Left ventricle myocardium inferior (tissue), 1 donor: ENCODE measurements around the gene PPFIA4. TPM values are rescaled to one million over a fixed set of nuclear protein-coding genes. Genes with fewer than 3 reads are reported as not detected.
A peak's percentile ranks its signal among the peaks of the same experiment; 100 is the strongest.

Experiments
- DNase-seq: peaks from one replicate; pipeline ENCODE4 v3.0.0-alpha.2; 2020
- H3K27ac ChIP-seq: fragments of 200-600 bp; replicated peaks from 2 replicates; pipeline ENCODE4 v1.8.0; 2021
- H3K27me3 ChIP-seq: fragments of 200-600 bp; 2 replicates; pipeline ENCODE4 v1.8.0; 2021; ENCODE audit warnings: low read depth
- H3K36me3 ChIP-seq: fragments of 200-600 bp; 2 replicates; pipeline ENCODE4 v1.8.0; 2021
- H3K4me1 ChIP-seq: fragments of 200-600 bp; 2 replicates; pipeline ENCODE4 v1.8.0; 2021
- H3K4me3 ChIP-seq: fragments of 200-600 bp; 2 replicates; pipeline ENCODE4 v1.8.0; 2021; ENCODE audit warnings: mild to moderate bottlenecking, moderate library complexity
- H3K9me3 ChIP-seq: fragments of 200-600 bp; replicated peaks from 2 replicates; pipeline ENCODE4 v1.8.0; 2021
- CTCF ChIP-seq: fragments of 200-600 bp; IDR thresholded peaks from 2 replicates; pipeline ENCODE4 v1.8.0; 2021; ENCODE audit warnings: antibody characterized with exemption, mild to moderate bottlenecking, borderline replicate concordance
- intact Hi-C: fragments of 100-400 bp; cut with micrococcal nuclease; formaldehyde crosslinking; loops from one replicate; pipeline ENCODE4 v1.11.0; 2022
- total RNA-seq: library from RNA; stranded (reverse); fragmentation: NEBNext Ultra II Directional; extraction: Animal tissue kit (Norgen Biotek cat#: 25700); gene quantifications from one replicate; pipeline ENCODE4 v1.2.1, GENCODE V29; 2021
- donor health status: DM: no; HTN: yes; CAD: no; lungs with severe emphysema.

PPFIA4 gene
- total RNA-seq, 1 donor from 2014 or later: 24.8 TPM

GRCh38 chr1:203074610-203075009 lies 48.3 kb downstream of the PPFIA4 start:
- peaks cover 34% of the 10 kb centered on the region for H3K4me1 ChIP-seq
- intact Hi-C loops: no loop called here

GRCh38 chr1:203075236-203076030 lies 49.1 kb downstream of the PPFIA4 start:
- intact Hi-C loops: no loop called here
- Histone ChIP-seq H3K4me1 (peaks cover 26% of the 10 kb centered on the region), H3K9me3 (no peaks in the 10 kb centered on the region), H3K4me3 (peak overlapping the region; percentile 57), H3K36me3 (peaks cover 9% of the 10 kb centered on the region), H3K27me3 (peaks cover 25% of the 10 kb centered on the region), H3K27ac (no peak overlapping the region)
- TF ChIP-seq CTCF: no peak
- DNase-seq: no peak

More at GRCh38 chr1:203074610-203075009, 48.3 kb downstream of the PPFIA4 start:
- Histone ChIP-seq H3K27me3 (peaks cover 25% of the 10 kb centered on the region), H3K36me3 (peaks cover 9% of the 10 kb centered on the region), H3K9me3 (no peaks in the 10 kb centered on the region), H3K27ac (no peak overlapping the region), H3K4me3 (no peak overlapping the region)
- no peak for DNase-seq
- TF ChIP-seq CTCF: no peak

- intact Hi-C loops: no loop called here
- peak overlapping the region; percentile 57 for H3K4me3 ChIP-seq
- peaks cover 26% of the 10 kb centered on the region for H3K4me1 ChIP-seq
- no peak overlapping the region for H3K27ac ChIP-seq
- H3K27me3 ChIP-seq: peaks cover 25% of the 10 kb centered on the region
- no peak for DNase-seq
- no peak for TF ChIP-seq CTCF
- no peaks in the 10 kb centered on the region for H3K9me3 ChIP-seq
- peaks cover 9% of the 10 kb centered on the region for H3K36me3 ChIP-seq
These were observed 49.8 kb downstream of the PPFIA4 start for GRCh38 chr1:203076031-203076511.

- Histone ChIP-seq H3K27me3 (peaks cover 25% of the 10 kb centered on the region), H3K4me1 (peaks cover 26% of the 10 kb centered on the region), H3K36me3 (no peaks in the 10 kb centered on the region), H3K9me3 (no peaks in the 10 kb centered on the region), H3K4me3 (no peak overlapping the region), H3K27ac (no peak overlapping the region)
- DNase-seq: no peak
- intact Hi-C loops: no loop called here
- TF ChIP-seq CTCF: no peak
These were observed 51.1 kb downstream of the PPFIA4 start for GRCh38 chr1:203077367-203077766.

GRCh38 chr1:203077956-203078355 lies 51.7 kb downstream of the PPFIA4 start:
- Histone ChIP-seq H3K27me3 (peaks cover 25% of the 10 kb centered on the region), H3K4me3 (no peak overlapping the region), H3K9me3 (no peaks in the 10 kb centered on the region), H3K36me3 (no peaks in the 10 kb centered on the region), H3K4me1 (peaks cover 25% of the 10 kb centered on the region), H3K27ac (no peak overlapping the region)
- TF ChIP-seq CTCF: no peak
- DNase-seq: no peak
- intact Hi-C loops: no loop called here
